ENCODE data around the gene TEDC2. TPM values are rescaled to one million over a fixed set of nuclear protein-coding genes. Genes with fewer than 3 reads are reported as not detected.

The TEDC2 gene
- total and polyA plus RNA-seq, 9 of the 15 experiments (the other 6 are each of a cell fraction or from before 2014, with no cell fraction given) = 0.75 to 57.0 (median 17.6) TPM

DNA sequence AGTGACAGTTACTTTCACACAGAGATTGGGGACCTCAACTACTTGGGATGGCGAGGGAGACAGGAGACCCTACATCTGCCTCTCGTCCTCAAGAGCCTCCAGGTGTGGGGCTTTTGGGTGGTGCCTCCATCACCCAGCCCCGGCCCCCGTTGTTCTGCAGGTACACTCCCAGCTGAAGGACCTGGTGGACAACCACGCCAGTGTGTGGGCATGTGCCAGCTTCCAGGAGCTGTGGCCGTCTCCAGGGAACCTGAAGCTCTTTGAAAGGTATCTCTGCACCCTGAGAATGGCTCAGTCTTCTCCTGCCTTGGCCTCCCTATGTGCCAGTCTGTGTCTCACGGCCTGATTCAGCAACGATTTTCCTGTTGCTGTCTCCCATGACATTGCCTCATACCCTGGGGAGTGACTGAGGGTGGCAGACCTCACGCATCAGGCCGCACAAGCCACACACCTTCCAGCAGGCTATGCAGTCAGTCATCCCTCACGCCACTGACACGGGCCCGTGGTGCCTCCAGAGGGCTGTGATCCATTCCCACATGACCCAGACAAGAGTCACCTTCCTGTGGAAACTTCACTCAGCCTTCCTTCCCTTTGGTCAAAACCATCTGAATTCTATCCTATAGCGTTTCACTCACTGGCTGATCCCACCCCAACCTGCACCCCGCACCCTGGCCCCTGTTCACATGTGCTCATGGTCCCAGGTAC is 27.0 kb upstream of the TEDC2 start (continued):
- TF ChIP-seq, protein P1, sequence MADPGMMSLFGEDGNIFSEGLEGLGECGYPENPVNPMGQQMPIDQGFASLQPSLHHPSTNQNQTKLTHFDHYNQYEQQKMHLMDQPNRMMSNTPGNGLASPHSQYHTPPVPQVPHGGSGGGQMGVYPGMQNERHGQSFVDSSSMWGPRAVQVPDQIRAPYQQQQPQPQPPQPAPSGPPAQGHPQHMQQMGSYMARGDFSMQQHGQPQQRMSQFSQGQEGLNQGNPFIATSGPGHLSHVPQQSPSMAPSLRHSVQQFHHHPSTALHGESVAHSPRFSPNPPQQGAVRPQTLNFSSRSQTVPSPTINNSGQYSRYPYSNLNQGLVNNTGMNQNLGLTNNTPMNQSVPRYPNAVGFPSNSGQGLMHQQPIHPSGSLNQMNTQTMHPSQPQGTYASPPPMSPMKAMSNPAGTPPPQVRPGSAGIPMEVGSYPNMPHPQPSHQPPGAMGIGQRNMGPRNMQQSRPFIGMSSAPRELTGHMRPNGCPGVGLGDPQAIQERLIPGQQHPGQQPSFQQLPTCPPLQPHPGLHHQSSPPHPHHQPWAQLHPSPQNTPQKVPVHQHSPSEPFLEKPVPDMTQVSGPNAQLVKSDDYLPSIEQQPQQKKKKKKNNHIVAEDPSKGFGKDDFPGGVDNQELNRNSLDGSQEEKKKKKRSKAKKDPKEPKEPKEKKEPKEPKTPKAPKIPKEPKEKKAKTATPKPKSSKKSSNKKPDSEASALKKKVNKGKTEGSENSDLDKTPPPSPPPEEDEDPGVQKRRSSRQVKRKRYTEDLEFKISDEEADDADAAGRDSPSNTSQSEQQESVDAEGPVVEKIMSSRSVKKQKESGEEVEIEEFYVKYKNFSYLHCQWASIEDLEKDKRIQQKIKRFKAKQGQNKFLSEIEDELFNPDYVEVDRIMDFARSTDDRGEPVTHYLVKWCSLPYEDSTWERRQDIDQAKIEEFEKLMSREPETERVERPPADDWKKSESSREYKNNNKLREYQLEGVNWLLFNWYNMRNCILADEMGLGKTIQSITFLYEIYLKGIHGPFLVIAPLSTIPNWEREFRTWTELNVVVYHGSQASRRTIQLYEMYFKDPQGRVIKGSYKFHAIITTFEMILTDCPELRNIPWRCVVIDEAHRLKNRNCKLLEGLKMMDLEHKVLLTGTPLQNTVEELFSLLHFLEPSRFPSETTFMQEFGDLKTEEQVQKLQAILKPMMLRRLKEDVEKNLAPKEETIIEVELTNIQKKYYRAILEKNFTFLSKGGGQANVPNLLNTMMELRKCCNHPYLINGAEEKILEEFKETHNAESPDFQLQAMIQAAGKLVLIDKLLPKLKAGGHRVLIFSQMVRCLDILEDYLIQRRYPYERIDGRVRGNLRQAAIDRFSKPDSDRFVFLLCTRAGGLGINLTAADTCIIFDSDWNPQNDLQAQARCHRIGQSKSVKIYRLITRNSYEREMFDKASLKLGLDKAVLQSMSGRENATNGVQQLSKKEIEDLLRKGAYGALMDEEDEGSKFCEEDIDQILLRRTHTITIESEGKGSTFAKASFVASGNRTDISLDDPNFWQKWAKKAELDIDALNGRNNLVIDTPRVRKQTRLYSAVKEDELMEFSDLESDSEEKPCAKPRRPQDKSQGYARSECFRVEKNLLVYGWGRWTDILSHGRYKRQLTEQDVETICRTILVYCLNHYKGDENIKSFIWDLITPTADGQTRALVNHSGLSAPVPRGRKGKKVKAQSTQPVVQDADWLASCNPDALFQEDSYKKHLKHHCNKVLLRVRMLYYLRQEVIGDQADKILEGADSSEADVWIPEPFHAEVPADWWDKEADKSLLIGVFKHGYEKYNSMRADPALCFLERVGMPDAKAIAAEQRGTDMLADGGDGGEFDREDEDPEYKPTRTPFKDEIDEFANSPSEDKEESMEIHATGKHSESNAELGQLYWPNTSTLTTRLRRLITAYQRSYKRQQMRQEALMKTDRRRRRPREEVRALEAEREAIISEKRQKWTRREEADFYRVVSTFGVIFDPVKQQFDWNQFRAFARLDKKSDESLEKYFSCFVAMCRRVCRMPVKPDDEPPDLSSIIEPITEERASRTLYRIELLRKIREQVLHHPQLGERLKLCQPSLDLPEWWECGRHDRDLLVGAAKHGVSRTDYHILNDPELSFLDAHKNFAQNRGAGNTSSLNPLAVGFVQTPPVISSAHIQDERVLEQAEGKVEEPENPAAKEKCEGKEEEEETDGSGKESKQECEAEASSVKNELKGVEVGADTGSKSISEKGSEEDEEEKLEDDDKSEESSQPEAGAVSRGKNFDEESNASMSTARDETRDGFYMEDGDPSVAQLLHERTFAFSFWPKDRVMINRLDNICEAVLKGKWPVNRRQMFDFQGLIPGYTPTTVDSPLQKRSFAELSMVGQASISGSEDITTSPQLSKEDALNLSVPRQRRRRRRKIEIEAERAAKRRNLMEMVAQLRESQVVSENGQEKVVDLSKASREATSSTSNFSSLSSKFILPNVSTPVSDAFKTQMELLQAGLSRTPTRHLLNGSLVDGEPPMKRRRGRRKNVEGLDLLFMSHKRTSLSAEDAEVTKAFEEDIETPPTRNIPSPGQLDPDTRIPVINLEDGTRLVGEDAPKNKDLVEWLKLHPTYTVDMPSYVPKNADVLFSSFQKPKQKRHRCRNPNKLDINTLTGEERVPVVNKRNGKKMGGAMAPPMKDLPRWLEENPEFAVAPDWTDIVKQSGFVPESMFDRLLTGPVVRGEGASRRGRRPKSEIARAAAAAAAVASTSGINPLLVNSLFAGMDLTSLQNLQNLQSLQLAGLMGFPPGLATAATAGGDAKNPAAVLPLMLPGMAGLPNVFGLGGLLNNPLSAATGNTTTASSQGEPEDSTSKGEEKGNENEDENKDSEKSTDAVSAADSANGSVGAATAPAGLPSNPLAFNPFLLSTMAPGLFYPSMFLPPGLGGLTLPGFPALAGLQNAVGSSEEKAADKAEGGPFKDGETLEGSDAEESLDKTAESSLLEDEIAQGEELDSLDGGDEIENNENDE (IDR thresholded peaks at IDR 0.05; ENCODE audit: low read depth, low read length) = no peak
- TF ChIP-seq SMARCA5 (IDR thresholded peaks at IDR 0.05) (no peak), ZNF140 (CRISPR knock-in tag; IDR thresholded peaks at IDR 0.05) (no peak), ASH1L (IDR thresholded peaks at IDR 0.05; ENCODE audit: borderline replicate concordance, low read depth, partially characterized antibody) (no peak), KDM4B (IDR thresholded peaks at IDR 0.05; ENCODE audit: borderline replicate concordance in 2 of 2, low read depth in 1 of 2) (no peak)
- TF ChIP-seq, protein P2, sequence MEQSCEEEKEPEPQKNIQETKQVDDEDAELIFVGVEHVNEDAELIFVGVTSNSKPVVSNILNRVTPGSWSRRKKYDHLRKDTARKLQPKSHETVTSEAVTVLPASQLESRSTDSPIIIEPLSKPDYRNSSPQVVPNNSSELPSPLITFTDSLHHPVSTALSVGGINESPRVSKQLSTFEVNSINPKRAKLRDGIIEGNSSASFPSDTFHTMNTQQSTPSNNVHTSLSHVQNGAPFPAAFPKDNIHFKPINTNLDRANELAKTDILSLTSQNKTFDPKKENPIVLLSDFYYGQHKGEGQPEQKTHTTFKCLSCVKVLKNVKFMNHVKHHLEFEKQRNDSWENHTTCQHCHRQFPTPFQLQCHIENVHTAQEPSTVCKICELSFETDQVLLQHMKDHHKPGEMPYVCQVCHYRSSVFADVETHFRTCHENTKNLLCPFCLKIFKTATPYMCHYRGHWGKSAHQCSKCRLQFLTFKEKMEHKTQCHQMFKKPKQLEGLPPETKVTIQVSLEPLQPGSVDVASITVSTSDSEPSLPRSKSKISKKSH (CRISPR knock-in tag; IDR thresholded peaks at IDR 0.05) = no peak

Data from K562 (cell line).